HEK293 (cell line): ENCODE data around the gene C2orf76.
A peak's percentile ranks its signal among the peaks of the same experiment; 100 is the strongest.

Source experiments
- GLI4 ChIP-seq: fragments of 450-650 bp; formaldehyde crosslinking; IDR thresholded peaks from 2 replicates; pipeline ENCODE4 v1.5.1; 2016; ENCODE audit warnings: missing biosample characterization, missing genetic modification characterization
- MYNN ChIP-seq: fragments of 450-650 bp; formaldehyde crosslinking; IDR thresholded peaks from 2 replicates; pipeline ENCODE4 v1.5.1; 2016; ENCODE audit warnings: missing biosample characterization, missing genetic modification characterization, borderline replicate concordance
- ZNF530 ChIP-seq: fragments of 450-650 bp; formaldehyde crosslinking; IDR thresholded peaks from 2 replicates; pipeline ENCODE4 v1.5.1; 2016; ENCODE audit warnings: low read depth, missing biosample characterization, missing genetic modification characterization
- ZNF623 ChIP-seq: fragments of 450-650 bp; formaldehyde crosslinking; IDR thresholded peaks from 2 replicates; pipeline ENCODE4 v1.5.1; 2016; ENCODE audit warnings: missing biosample characterization, missing genetic modification characterization
- ZNF76 ChIP-seq: fragments of 450-650 bp; formaldehyde crosslinking; IDR thresholded peaks from 2 replicates; pipeline ENCODE4; 2016; ENCODE audit warnings: low read depth, missing biosample characterization, missing genetic modification characterization, borderline replicate concordance
- ZNF768 ChIP-seq: fragments of 450-650 bp; formaldehyde crosslinking; IDR thresholded peaks from 2 replicates; pipeline ENCODE4 v1.5.1; 2018; ENCODE audit warnings: missing biosample characterization, mild to moderate bottlenecking, missing genetic modification characterization
- TF ChIP-seq, protein P1 (sequence below): fragments of 450-650 bp; formaldehyde crosslinking; IDR thresholded peaks from 2 replicates; pipeline ENCODE4 v1.5.1; 2016; ENCODE audit warnings: missing biosample characterization, missing genetic modification characterization
- TF ChIP-seq, protein P2 (sequence below): fragments of 450-650 bp; formaldehyde crosslinking; IDR thresholded peaks from 2 replicates; pipeline ENCODE4 v1.5.1; 2016; ENCODE audit warnings: missing biosample characterization, missing genetic modification characterization
- TF ChIP-seq, protein P3 (sequence below): fragments of 450-650 bp; formaldehyde crosslinking; IDR thresholded peaks from 2 replicates; pipeline ENCODE4 v1.5.1; 2016; ENCODE audit warnings: missing biosample characterization, missing genetic modification characterization
- TF ChIP-seq, protein P4 (sequence below): IDR thresholded peaks from 2 replicates; pipeline ENCODE4 v1.6.1; 2011; ENCODE audit warnings: mild to moderate bottlenecking, low read depth, low read length, borderline replicate concordance

DNA sequence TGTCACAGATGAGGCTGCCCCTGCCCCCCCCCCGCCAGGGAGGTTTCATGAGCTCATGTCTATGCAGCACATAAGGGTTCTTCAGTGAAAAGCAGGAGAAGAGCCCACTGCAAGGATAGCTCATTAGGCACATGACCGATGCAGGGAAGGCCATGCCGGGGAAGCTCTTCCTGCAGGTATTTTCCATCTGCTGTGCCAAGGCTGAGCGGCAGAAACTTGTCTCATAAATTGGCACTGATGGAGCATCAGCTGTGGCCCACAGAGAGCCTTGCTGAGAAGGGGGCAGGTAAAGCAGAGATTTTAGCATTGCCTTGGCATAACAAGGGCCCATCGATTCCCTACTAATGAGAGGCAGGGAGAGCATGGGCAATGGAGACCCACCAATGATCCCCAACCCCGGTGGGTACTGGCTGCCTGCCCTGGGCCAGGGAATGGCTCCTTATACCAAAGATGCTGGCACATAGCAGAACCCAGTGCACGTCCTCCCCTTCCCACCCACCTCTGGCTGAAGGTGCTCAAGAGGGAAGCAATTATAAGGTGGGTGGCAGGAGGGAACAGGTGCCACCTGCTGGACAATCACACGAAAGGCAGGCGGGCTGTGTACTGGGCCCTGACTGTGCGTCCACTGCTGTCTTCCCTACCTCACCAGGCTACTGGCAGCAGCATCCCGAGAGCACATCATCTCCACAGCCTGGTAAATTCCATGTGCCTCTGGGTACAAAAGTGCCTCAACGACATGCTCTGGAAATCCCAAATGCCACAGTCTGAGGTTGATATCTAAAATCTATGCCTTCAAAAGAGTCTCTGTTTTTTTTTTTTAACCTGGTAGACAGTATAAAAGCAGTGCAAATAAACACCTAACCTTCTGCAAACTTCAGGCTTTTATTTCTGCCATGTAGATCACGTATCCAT is 101.6 kb downstream of the C2orf76 start:
- TF ChIP-seq, protein P1, sequence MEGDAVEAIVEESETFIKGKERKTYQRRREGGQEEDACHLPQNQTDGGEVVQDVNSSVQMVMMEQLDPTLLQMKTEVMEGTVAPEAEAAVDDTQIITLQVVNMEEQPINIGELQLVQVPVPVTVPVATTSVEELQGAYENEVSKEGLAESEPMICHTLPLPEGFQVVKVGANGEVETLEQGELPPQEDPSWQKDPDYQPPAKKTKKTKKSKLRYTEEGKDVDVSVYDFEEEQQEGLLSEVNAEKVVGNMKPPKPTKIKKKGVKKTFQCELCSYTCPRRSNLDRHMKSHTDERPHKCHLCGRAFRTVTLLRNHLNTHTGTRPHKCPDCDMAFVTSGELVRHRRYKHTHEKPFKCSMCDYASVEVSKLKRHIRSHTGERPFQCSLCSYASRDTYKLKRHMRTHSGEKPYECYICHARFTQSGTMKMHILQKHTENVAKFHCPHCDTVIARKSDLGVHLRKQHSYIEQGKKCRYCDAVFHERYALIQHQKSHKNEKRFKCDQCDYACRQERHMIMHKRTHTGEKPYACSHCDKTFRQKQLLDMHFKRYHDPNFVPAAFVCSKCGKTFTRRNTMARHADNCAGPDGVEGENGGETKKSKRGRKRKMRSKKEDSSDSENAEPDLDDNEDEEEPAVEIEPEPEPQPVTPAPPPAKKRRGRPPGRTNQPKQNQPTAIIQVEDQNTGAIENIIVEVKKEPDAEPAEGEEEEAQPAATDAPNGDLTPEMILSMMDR (tag by site-specific recombination) = peak; percentile 78
- TF ChIP-seq, protein P2, sequence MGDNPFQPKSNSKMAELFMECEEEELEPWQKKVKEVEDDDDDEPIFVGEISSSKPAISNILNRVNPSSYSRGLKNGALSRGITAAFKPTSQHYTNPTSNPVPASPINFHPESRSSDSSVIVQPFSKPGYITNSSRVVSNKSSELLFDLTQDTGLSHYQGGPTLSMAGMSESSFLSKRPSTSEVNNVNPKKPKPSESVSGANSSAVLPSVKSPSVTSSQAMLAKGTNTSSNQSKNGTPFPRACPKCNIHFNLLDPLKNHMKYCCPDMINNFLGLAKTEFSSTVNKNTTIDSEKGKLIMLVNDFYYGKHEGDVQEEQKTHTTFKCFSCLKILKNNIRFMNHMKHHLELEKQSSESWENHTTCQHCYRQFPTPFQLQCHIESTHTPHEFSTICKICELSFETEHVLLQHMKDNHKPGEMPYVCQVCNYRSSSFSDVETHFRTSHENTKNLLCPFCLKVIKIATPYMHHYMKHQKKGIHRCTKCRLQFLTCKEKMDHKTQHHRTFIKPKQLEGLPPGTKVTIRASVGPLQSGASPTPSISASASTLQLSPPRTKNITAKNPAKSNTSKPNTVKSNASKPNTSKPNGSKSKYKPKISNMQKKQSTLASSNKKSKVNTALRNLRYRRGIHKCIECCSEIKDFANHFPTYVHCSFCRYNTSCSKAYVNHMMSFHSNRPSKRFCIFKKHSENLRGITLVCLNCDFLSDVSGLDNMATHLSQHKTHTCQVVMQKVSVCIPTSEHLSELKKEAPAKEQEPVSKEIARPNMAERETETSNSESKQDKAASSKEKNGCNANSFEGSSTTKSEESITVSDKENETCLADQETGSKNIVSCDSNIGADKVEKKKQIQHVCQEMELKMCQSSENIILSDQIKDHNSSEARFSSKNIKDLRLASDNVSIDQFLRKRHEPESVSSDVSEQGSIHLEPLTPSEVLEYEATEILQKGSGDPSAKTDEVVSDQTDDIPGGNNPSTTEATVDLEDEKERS = no peak
- TF ChIP-seq MYNN (tag by site-specific recombination) = no peak
- no peak for TF ChIP-seq ZNF530 (tag by site-specific recombination)
- TF ChIP-seq, protein P3, sequence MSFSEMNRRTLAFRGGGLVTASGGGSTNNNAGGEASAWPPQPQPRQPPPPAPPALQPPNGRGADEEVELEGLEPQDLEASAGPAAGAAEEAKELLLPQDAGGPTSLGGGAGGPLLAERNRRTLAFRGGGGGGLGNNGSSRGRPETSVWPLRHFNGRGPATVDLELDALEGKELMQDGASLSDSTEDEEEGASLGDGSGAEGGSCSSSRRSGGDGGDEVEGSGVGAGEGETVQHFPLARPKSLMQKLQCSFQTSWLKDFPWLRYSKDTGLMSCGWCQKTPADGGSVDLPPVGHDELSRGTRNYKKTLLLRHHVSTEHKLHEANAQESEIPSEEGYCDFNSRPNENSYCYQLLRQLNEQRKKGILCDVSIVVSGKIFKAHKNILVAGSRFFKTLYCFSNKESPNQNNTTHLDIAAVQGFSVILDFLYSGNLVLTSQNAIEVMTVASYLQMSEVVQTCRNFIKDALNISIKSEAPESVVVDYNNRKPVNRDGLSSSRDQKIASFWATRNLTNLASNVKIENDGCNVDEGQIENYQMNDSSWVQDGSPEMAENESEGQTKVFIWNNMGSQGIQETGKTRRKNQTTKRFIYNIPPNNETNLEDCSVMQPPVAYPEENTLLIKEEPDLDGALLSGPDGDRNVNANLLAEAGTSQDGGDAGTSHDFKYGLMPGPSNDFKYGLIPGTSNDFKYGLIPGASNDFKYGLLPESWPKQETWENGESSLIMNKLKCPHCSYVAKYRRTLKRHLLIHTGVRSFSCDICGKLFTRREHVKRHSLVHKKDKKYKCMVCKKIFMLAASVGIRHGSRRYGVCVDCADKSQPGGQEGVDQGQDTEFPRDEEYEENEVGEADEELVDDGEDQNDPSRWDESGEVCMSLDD (tag by site-specific recombination) = no peak
- no peak for TF ChIP-seq ZNF623 (tag by site-specific recombination)
- TF ChIP-seq ZNF76 (tag by site-specific recombination) = no peak
- TF ChIP-seq, protein P4, sequence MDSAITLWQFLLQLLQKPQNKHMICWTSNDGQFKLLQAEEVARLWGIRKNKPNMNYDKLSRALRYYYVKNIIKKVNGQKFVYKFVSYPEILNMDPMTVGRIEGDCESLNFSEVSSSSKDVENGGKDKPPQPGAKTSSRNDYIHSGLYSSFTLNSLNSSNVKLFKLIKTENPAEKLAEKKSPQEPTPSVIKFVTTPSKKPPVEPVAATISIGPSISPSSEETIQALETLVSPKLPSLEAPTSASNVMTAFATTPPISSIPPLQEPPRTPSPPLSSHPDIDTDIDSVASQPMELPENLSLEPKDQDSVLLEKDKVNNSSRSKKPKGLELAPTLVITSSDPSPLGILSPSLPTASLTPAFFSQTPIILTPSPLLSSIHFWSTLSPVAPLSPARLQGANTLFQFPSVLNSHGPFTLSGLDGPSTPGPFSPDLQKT = no peak
- no peak for TF ChIP-seq ZNF768 (tag by site-specific recombination)
- TF ChIP-seq GLI4 = no peak
